Activated gamma-delta T cell (primary cell): ENCODE measurements around the gene TMCC1.
"Not testable (repeated sequence)": the region's sequence is repeated elsewhere in the genome, so short reads cannot be mapped to it uniquely, and the experiment has no call there.

Experiments used
- DNase-seq: peaks from one replicate; lab custom pipeline; 2025; lab: John Stamatoyannopoulos, UW

Gene TMCC1

GRCh38 chr3:129773691-129774663 is 119.5 kb downstream of the TMCC1 start:
- no peak for DNase-seq

GRCh38 chr3:129770604-129771003 is 122.9 kb downstream of the TMCC1 start:
- no peak for DNase-seq

- DNase-seq: no peak
Measured at GRCh38 chr3:129769616-129770015, 123.9 kb downstream of the TMCC1 start.

- DNase-seq: no peak
Measured at GRCh38 chr3:129768728-129769127, 124.8 kb downstream of the TMCC1 start.

- no peak for DNase-seq
Measured at GRCh38 chr3:129766135-129766534, 127.4 kb downstream of the TMCC1 start.

GRCh38 chr3:129764090-129764489 is 129.4 kb downstream of the TMCC1 start:
- no peak for DNase-seq

- DNase-seq: no peak
Measured at GRCh38 chr3:129758785-129759320, 134.7 kb downstream of the TMCC1 start.

GRCh38 chr3:129758306-129758705 is 135.2 kb downstream of the TMCC1 start:
- DNase-seq: no peak

- no peak for DNase-seq
Measured at GRCh38 chr3:129756871-129757270, 136.6 kb downstream of the TMCC1 start.

GRCh38 chr3:129751105-129751504 is 142.4 kb downstream of the TMCC1 start:
- DNase-seq: not testable (repeated sequence)

GRCh38 chr3:129749692-129750091 is 143.8 kb downstream of the TMCC1 start:
- no peak for DNase-seq

- DNase-seq: no peak
Measured at GRCh38 chr3:129747992-129748391, 145.5 kb downstream of the TMCC1 start.

- no peak for DNase-seq
Measured at GRCh38 chr3:129747136-129747535, 146.4 kb downstream of the TMCC1 start.

- DNase-seq: no peak
Measured at GRCh38 chr3:129746629-129747028, 146.9 kb downstream of the TMCC1 start.

- DNase-seq: no peak
Measured at GRCh38 chr3:129745253-129745652, 148.3 kb downstream of the TMCC1 start.

GRCh38 chr3:129741794-129742193 is 151.7 kb downstream of the TMCC1 start:
- no peak for DNase-seq

- no peak for DNase-seq
Measured at GRCh38 chr3:129740090-129740489, 153.4 kb downstream of the TMCC1 start.

GRCh38 chr3:129739634-129740033 is 153.9 kb downstream of the TMCC1 start:
- no peak for DNase-seq

GRCh38 chr3:129738172-129738571 is 155.3 kb downstream of the TMCC1 start:
- no peak for DNase-seq

GRCh38 chr3:129736070-129736469 is 157.4 kb downstream of the TMCC1 start:
- no peak for DNase-seq

GRCh38 chr3:129735638-129736037 is 157.9 kb downstream of the TMCC1 start:
- DNase-seq: no peak

GRCh38 chr3:129734449-129734848 is 159.1 kb downstream of the TMCC1 start:
- no peak for DNase-seq

- DNase-seq: no peak
Measured at GRCh38 chr3:129732200-129732876, 161.2 kb downstream of the TMCC1 start.
